ENCODE data around the gene ESRRA. TPM values are rescaled to one million over a fixed set of nuclear protein-coding genes. Genes with fewer than 3 reads are reported as not detected.
"Not testable (repeated sequence)": the region's sequence is repeated elsewhere in the genome, so short reads cannot be mapped to it uniquely, and the experiment has no call there.

ESRRA gene
- total RNA-seq, 2 donors from 2014 or later: 33.4 to 46.0 TPM

GRCh38 chr11:64314146-64314804 lies 9.0 kb downstream of the ESRRA start:
- Histone ChIP-seq H3K4me3 (no peak overlapping the region), H3K36me3 (peaks cover 3% of the 10 kb centered on the region), H3K4me1 (ENCODE audit: control insufficient read depth in 1 of 2, low read depth in 2 of 2) (peaks cover 8 to 16% of the 10 kb centered on the region in 2 donors), H3K9me3 (no peaks in the 10 kb centered on the region), H3K27me3 (replicated peaks; ENCODE audit: insufficient read depth) (no peaks in the 10 kb centered on the region), H3K27ac (peak overlapping the region in 1 of 2 donors; percentile 24)
- DNase-seq (ENCODE audit: low spot score) (no peak), ATAC-seq (ENCODE audit: insufficient number of reproducible peaks, low FRiP score, low read depth) (no peak)
- no peak for TF ChIP-seq CTCF (IDR thresholded peaks at IDR 0.05)

GRCh38 chr11:64314805-64315561 lies 9.7 kb downstream of the ESRRA start:
- Histone ChIP-seq H3K36me3 (peaks cover 3% of the 10 kb centered on the region), H3K27me3 (replicated peaks; ENCODE audit: insufficient read depth) (no peaks in the 10 kb centered on the region), H3K27ac (no peak overlapping the region), H3K4me3 (no peak overlapping the region), H3K9me3 (no peaks in the 10 kb centered on the region), H3K4me1 (ENCODE audit: control insufficient read depth in 1 of 2, low read depth in 2 of 2) (peaks cover 8 to 19% of the 10 kb centered on the region in 2 donors)
- ATAC-seq (ENCODE audit: insufficient number of reproducible peaks, low FRiP score, low read depth) (no peak), DNase-seq (ENCODE audit: low spot score) (no peak)
- no peak for TF ChIP-seq CTCF (IDR thresholded peaks at IDR 0.05)

- not testable (repeated sequence) for DNase-seq (ENCODE audit: low spot score); H3K4me3 ChIP-seq; ATAC-seq (ENCODE audit: insufficient number of reproducible peaks, low FRiP score, low read depth); H3K9me3 ChIP-seq; H3K36me3 ChIP-seq; H3K27me3 ChIP-seq (replicated peaks; ENCODE audit: insufficient read depth)
- peaks cover 8 to 19% of the 10 kb centered on the region in 2 donors for H3K4me1 ChIP-seq (ENCODE audit: control insufficient read depth in 1 of 2, low read depth in 2 of 2)
- H3K27ac ChIP-seq: peak overlapping the region; percentile 97 to 100
These were observed 10.6 kb downstream of the ESRRA start for GRCh38 chr11:64315667-64316526.

GRCh38 chr11:64316672-64317324 lies 11.5 kb downstream of the ESRRA start:
- Histone ChIP-seq H3K9me3 (no peaks in the 10 kb centered on the region), H3K27me3 (replicated peaks; ENCODE audit: insufficient read depth) (no peaks in the 10 kb centered on the region), H3K36me3 (peaks cover 10% of the 10 kb centered on the region), H3K4me1 (ENCODE audit: control insufficient read depth in 1 of 2, low read depth in 2 of 2) (peaks cover 8 to 19% of the 10 kb centered on the region in 2 donors), H3K27ac (peak overlapping the region; percentile 97 to 100), H3K4me3 (peak overlapping the region; percentile 79)
- DNase-seq (ENCODE audit: low spot score): no peak
- TF ChIP-seq CTCF (IDR thresholded peaks at IDR 0.05): no peak
- ATAC-seq (ENCODE audit: insufficient number of reproducible peaks, low FRiP score, low read depth): no peak

- peak within 1 kb of the TSS; percentile 79 for H3K4me3 ChIP-seq
- H3K27me3 ChIP-seq (replicated peaks; ENCODE audit: insufficient read depth): no peaks in the 10 kb centered on the region
- peak; percentile 96 for DNase-seq (ENCODE audit: low spot score)
- H3K36me3 ChIP-seq: peaks cover 10% of the 10 kb centered on the region
- TF ChIP-seq CTCF (IDR thresholded peaks at IDR 0.05): no peak
- peak within 1 kb of the TSS; percentile 97 to 100 for H3K27ac ChIP-seq
- no peaks in the 10 kb centered on the region for H3K9me3 ChIP-seq
- peaks cover 8 to 19% of the 10 kb centered on the region in 2 donors for H3K4me1 ChIP-seq (ENCODE audit: control insufficient read depth in 1 of 2, low read depth in 2 of 2)
- peak; percentile 88 for ATAC-seq (ENCODE audit: insufficient number of reproducible peaks, low FRiP score, low read depth)
These were observed 12.1 kb downstream of the ESRRA start, which contains the start of gene TRMT112 for GRCh38 chr11:64317325-64317960. Gene TRMT112 (minus strand): TSS chr11:64317559. CDS start chr11:64317526, 33 bp downstream.

All from thoracic aorta (tissue), 2 donors.